ENCODE results near the gene GM2A.
"Not testable (repeated sequence)": the region's sequence is repeated elsewhere in the genome, so short reads cannot be mapped to it uniquely, and the experiment has no call there.

GM2A gene

GRCh38 chr5:151254990-151255389 is 2.0 kb downstream of the GM2A start:
- not testable (repeated sequence) for DNase-seq

DNA sequence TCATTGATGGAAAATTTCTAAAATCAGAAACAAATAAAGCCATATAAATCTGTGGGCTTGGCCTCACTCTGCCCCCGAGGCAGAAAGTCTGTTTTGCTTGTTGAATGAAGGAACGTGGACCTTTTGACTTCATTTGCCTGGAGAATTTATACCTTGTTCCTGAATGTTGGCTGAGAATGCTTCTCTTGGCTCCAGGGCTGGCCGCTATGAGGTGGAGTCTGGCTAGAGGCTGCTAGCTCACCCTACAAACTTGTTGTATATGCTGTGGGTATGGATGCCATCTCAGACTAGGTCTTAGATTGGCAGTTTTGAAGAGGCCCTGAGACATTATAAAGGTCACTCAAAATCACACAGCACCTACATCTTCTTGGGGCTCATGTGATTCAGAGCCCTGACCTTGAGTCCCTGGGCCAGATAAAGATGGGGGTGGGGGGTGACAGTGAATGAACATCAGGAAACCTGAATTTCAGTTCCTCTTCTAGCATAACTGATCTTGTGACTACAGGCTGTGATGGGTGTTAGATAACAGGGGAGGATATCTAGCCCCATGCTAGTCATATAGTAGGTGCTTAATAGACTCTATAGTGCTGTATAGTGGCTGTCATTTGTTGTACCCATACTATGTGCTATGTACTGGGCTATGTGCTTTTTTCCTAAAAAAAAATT is 2.8 kb downstream of the GM2A start:
- DNase-seq, result no peak

DNA sequence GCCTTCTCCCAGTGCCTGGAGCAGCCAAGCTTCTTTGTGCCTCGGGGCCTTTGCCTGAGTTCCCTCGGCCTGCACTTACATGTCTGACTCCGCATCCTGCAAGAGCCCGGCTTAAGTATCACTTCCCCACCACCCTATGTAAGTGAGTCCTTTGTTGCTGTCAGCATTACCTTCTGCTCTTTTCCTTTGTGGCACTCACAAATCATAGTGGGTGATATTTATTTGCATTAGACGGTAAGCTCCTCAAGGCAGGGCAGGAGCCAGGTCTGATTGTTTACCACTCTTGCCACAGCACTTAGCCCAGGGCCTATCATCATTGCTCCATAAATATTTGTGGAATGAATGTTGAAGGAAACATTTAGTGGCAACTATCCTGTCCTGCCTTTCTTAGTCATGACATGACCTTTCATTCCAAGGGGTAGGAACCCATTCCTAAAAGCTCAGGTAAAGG is 4.8 kb downstream of the GM2A start:
- DNase-seq, result no peak

DNA sequence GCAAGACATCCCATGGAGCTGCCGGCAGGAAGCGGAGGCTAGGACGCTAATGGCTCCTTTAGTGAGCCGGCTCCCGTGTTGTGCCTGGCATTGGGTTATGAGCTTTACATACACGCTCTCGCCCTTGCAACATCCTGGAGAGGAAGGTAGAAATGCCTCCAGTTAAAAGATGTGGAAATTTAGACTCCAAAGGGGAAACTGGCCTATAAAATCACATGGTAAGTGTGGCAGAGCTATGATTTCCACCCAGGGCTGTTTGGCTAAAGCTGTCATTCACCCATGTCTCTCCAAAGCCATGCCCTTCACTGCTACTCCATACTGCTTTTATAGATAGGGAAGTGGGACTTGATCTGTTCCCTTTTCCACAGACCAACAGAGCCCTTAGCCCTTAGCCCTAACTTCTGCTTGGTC is 5.2 kb downstream of the GM2A start:
- no peak for DNase-seq

DNA sequence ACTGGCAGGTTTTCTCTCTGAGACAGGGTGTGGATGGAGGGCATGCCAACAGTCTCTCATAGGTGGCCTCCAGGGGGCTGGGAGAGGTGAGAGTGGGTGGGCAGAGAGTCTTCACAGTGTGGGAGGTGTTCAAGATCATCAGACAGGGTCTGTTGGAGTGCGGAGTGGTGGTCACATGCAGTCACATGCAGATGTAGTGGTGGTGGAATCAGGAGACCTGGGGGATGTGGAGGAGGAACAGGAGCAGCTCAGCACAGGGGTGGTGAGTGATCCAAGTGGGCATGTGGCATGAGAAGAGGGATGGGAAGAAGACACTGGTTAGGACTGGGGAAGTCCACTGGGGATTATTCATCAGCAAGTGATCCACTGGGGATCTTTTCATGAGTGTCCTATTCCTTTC is 5.8 kb downstream of the GM2A start:
- no peak for DNase-seq

DNA sequence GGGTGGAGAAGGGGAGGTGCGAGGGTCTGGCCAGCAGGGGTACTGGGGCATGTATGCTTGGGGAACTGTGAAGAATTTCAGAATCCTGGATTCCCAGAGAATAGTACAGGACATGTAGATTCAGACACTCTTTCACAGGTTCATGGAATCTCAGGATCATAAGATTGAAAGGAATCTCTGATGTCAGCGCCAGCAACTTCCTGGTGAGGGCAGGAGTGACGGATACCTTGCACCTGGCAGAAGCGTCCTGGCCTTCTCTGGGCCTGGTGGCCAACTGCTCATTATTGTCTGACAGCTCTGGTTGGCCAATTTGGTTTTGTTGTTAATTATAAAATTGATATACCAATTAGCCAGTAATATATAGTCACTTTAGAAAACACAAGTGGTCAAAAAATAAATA is 6.9 kb downstream of the GM2A start:
- DNase-seq, result no peak

DNA sequence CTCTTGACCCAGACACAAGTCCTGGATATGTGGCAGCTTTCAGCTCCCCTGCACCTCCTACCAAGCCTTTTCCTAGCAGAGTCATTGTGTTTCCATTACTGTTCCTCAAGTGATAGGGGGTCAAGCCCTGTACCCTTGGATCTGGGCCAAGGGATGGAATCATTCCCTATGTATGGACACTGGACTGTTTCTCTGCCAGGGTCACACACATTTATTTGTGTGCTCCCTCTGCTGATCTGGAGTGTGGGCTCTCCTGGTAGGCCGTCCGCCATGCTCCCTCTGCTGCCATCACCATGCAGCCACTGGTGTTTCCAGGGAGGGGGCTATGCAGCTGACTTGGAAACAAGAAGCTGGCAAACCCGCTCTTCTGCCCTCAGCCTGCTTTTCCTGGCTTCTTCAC is 9.5 kb downstream of the GM2A start:
- DNase-seq, result no peak

DNA sequence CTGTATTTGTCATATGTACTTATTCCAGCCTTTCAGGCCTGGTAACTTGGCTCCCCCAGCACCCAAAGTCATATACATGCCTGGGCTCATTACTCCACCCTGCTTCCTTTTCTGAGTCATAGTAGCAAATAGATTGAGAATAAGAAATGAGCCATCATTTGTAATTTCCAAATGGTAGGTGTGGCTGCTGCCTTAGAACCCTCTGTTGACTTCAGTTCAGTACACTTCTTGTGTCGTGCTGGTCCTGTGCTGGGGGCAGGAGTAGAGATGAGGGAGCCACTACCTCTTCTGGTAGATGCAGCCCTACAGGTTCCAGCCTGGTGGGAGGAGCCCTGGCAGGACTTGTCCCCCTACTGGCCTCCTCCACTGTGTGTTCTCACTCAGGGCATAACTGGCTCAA is 11.1 kb downstream of the GM2A start:
- DNase-seq, result peak; percentile 17

DNA sequence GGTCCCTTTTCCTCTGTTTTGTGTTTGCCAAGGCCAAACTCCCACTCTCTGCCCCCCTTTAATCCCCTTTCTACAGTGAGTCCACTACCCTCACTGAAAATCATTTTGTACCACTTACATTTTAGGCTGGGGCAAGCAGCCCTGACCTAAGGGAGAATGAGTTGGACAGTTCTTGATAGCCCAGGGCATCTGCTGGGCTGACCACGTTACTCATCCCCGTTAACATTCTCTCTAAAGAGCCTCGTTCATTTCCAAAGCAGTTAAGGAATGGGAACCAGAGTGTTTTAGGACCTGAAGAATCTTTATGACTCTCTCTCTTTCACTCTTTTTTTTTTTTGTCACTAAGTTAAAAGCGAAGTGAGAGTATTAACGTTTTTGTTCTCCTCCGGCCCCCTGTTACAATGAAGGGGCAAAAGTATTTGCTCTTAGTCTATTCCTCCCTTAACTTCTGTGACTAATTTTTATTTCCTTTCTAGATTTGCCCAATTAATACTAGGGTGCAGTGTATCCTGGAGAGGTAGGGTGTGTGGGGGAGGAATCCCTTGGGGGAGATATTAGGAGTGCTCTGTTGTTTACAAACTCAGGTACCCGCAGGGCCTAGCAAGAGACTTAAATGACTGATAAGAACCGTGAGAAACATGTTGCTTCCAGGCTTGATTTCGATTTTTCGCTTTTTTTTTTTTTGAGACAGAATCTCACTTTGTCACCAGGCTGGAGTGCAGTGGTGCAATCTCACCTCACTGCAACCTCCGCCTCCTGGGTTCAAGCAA is 14.7 kb downstream of the GM2A start:
- DNase-seq, result no peak

GRCh38 chr5:151270599-151270998 is 17.6 kb downstream of the GM2A start:
- no peak for DNase-seq

GRCh38 chr5:151271336-151271735 is 18.4 kb downstream of the GM2A start:
- no peak for DNase-seq

DNA sequence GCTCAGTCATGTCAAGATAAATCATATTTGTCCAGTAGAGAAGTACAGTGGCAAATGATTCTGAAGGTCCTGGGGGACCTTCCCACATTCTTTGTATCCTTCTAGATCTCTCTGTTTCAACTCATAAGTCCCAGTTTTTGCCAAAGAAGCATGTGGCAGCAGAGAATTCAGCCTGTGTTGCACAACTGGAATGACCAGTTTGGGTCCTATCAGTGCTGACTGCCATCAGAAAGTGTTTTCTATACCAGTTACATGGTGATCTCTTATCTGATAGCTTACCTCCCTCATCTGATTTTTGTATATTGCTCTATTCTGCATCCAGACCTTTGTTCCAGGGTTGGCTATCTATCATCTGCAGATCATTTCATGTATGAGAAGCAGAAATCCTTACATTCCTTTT is 21.7 kb downstream of the GM2A start:
- DNase-seq, result no peak

- DNase-seq, result no peak
These were observed 22.8 kb downstream of the GM2A start for GRCh38 chr5:151275803-151276202.

- DNase-seq, result no peak
These were observed 25.9 kb downstream of the GM2A start for GRCh38 chr5:151278845-151279244.

GRCh38 chr5:151280443-151280842 is 27.5 kb downstream of the GM2A start:
- DNase-seq, result no peak

DNA sequence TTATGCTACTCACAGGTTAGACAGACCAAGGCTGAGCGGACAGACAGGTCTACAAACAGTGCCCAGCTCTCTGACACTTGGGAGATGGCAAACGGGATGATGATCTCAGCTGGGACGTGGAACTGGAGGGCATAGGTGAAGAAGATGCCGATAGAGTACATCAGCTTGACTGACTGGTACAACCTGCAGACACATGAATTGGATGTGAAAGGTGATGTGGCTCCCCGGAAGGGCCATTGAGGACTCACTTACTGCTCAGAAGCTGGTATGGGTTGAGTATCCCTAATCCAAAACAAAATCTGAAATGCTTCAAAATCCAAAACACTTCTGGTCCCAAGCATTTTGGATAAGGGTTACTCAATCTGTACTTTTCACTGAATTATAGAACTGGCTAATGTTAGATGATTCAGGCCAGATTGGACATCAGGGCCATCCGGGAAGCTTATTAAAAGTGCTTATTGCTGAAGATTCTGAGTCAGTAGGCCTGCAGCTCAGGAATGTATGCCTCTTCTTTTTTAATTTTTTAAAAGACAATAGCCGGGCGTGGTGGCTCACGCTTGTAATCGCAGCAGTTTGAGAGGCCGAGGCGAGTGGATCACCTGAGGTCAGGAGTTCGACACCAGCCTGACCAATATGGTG is 28.1 kb downstream of the GM2A start:
- DNase-seq, result no peak

GRCh38 chr5:151283120-151283825 is 30.3 kb downstream of the GM2A start:
- no peak for DNase-seq

DNA sequence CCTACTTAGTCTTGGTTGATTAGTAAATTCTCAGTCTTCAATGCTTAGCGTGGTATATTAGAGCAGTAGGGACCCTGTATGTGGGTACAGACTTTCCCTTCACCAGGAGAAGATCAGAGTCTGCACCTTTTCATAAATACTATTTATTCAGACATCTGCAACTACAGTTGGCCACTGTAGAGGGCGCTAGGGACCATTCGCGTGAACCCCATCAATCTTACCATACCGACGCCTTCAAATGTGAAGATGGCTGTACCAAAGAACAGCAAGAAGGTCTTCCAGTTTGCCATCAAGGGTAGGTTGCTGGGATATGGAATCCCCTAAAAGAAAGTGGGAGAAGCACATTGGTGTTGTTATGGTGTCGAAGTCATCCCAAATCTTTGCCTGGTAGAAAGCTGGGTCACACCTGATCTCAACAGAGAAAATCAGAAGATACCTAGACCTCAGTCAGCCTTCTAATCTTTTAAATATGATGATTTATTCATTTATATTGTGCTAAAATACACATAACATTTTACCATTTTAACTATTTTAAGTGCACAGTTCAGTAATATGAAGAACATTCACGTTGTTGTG is 31.5 kb downstream of the GM2A start:
- no peak for DNase-seq

DNA sequence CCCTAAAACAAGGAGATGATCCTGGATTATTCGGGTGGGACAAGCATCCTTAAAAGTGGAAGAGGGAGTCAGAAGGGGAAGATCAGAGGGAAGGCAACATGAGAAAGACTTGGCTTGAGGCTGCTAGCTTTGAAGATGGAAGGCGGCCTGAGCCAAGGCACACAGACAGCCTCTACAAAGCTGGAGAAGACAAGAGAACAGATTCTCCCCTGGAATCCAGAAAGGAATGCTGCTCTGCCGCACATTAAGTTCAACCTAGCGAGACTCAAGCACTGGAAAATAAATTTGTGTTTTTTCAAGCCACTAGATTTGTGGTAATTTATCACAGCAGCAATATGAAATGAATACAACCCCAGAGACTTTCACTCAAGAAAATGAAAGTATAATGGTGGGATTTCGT is 32.7 kb downstream of the GM2A start:
- no peak for DNase-seq

DNA sequence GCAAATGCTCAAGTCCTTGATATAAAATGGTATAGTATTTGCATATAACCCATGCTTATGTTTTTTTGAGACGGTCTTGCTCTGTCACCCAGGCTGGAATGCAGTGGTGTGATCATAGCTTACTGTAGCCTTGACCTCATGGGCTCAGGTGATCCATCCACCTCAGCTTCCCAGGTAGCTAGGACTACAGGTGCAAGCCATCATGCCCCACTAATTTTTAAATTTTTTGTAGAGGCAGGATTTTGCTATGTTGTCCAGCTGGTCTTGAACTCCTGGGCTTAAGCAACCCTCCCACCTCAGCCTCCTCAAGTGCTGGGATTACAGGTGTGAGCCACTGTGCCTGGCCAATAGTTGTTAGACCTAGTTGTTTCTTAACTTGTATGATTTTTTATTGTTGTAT is 33.3 kb downstream of the GM2A start:
- no peak for DNase-seq

DNA sequence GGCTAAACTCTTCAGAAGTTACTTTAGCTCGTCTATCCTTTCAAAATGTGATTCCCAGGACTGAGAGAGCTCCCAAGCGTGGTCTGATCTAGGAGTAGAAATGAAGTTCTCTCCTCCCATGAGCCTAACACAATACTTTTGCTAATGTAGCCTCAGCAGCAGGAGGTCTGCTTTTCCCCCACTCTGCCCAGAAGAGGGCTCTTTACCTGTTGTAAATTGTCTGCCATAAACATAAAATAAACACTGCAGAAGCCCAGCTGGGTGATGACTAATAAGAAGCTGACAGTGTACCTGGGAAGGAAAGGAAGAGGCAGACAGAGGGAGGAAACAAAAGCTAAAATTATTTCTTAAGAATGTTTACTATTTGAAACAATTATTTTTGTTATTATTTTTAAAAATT is 35.2 kb downstream of the GM2A start:
- DNase-seq, result no peak

DNA sequence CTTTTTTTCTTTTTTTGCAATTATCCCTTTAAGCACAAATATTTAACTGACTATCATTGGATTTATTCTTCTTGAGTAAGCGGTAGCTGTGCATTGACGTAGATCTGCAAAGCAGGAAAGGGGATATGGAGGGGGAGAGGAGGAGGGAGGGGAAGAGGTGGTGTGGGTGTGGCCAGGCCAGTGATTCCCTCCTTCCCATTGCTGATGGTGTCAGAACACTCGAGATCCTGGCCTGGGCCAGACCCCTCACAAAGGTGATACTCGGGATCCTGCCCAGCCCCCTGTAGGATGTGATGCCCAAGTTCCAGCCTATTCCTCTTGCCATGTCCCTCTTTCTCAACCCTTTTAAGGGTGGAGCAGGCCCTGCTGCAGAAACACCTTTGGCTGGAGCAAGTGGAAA is 40.6 kb downstream of the GM2A start:
- DNase-seq, result no peak

- DNase-seq, result no peak
These were observed 42.2 kb downstream of the GM2A start for GRCh38 chr5:151295138-151295537.

Measured in activated naive CD4-positive, alpha-beta T cell treated with Interleukin-2 at 50 U/mL for 16 hours (primary cell).